H9 (cell line): ENCODE results near the gene CUEDC2. TPM values are rescaled to one million over a fixed set of nuclear protein-coding genes. Genes with fewer than 3 reads are reported as not detected.

Experiments
- DNase-seq: peaks from one replicate; pipeline ENCODE4 v3.0.0-alpha.2; 2017
- H2AFZ ChIP-seq: one replicate; pipeline ENCODE4 v1.6.1; 2013; ENCODE audit warnings: mild to moderate bottlenecking, low read length, control low read depth, moderate library complexity
- H2AK5ac ChIP-seq: 2 replicates; pipeline ENCODE4 v1.6.1; 2013; ENCODE audit warnings: low read length, control low read depth, mixed read lengths; ENCODE audit not compliant: insufficient read length
- H2BK120ac ChIP-seq: one replicate; pipeline ENCODE4 v1.6.1; 2013; ENCODE audit warnings: low read depth, mild to moderate bottlenecking, low read length, control low read depth, inconsistent platforms; ENCODE audit not compliant: poor library complexity, severe bottlenecking
- H2BK12ac ChIP-seq: 2 replicates; pipeline ENCODE4 v1.6.1; 2013; ENCODE audit warnings: low read length, control low read depth, mixed read lengths, low read depth; ENCODE audit not compliant: insufficient read length
- H2BK15ac ChIP-seq: 2 replicates; pipeline ENCODE4 v1.6.1; 2013; ENCODE audit warnings: low read depth, low read length, control low read depth
- H2BK20ac ChIP-seq: one replicate; pipeline ENCODE4 v1.6.1; 2013; ENCODE audit warnings: low read depth, mild to moderate bottlenecking, low read length, control low read depth, inconsistent platforms; ENCODE audit not compliant: poor library complexity, severe bottlenecking
- H2BK5ac ChIP-seq: 2 replicates; pipeline ENCODE4 v1.6.1; 2013; ENCODE audit warnings: low read length, control low read depth, mixed read lengths; ENCODE audit not compliant: insufficient read length
- H3K14ac ChIP-seq: 2 replicates; pipeline ENCODE4 v1.6.1; 2013; ENCODE audit warnings: low read length, control low read depth; ENCODE audit not compliant: insufficient read depth
- H3K18ac ChIP-seq: 2 replicates; pipeline ENCODE4 v1.6.1; 2013; ENCODE audit warnings: low read depth, mild to moderate bottlenecking, mixed read lengths, low read length, control low read depth; ENCODE audit not compliant: insufficient read length
- H3K23ac ChIP-seq: 2 replicates; pipeline ENCODE4 v1.6.1; 2013; ENCODE audit warnings: low read length, control low read depth, mixed read lengths, low read depth; ENCODE audit not compliant: insufficient read length
- H3K23me2 ChIP-seq: 2 replicates; pipeline ENCODE4 v1.6.1; 2013; ENCODE audit warnings: low read depth, mild to moderate bottlenecking, mixed read lengths, low read length, control low read depth; ENCODE audit not compliant: insufficient read length, poor library complexity, severe bottlenecking
- H3K27ac ChIP-seq: 2 replicates; pipeline ENCODE4 v1.5.1; 2013; ENCODE audit warnings: low read length, control low read depth, mixed read lengths, low read depth; ENCODE audit not compliant: insufficient read length
- H3K27me3 ChIP-seq: 2 replicates; pipeline ENCODE4 v1.6.1; 2013; ENCODE audit warnings: low read length, control low read depth, inconsistent platforms; ENCODE audit not compliant: insufficient read depth
- H3K4ac ChIP-seq: 2 replicates; pipeline ENCODE4 v1.6.1; 2013; ENCODE audit warnings: low read depth, mild to moderate bottlenecking, control low read depth, inconsistent platforms, low read length, moderate library complexity
- H3K4me1 ChIP-seq: 2 replicates; pipeline ENCODE4 v1.6.1; 2013; ENCODE audit warnings: low read length, control low read depth, inconsistent platforms; ENCODE audit not compliant: insufficient read depth
- H3K4me2 ChIP-seq: 2 replicates; pipeline ENCODE4 v1.6.1; 2013; ENCODE audit warnings: low read length, control low read depth, mixed read lengths; ENCODE audit not compliant: insufficient read length, insufficient read depth
- H3K56ac ChIP-seq: 2 replicates; pipeline ENCODE4 v1.6.1; 2013; ENCODE audit warnings: low read depth, mild to moderate bottlenecking, mixed read lengths, low read length, control low read depth; ENCODE audit not compliant: insufficient read length
- H3K79me1 ChIP-seq: 2 replicates; pipeline ENCODE4 v1.6.1; 2013; ENCODE audit warnings: low read depth, mild to moderate bottlenecking, moderate library complexity, low read length, control low read depth, inconsistent platforms; ENCODE audit not compliant: insufficient read depth, poor library complexity, severe bottlenecking
- H3K79me2 ChIP-seq: 2 replicates; pipeline ENCODE4 v1.6.1; 2013; ENCODE audit warnings: low read length, control low read depth, inconsistent platforms; ENCODE audit not compliant: insufficient read depth
- H3K9ac ChIP-seq: 2 replicates; pipeline ENCODE4 v1.6.1; 2013; ENCODE audit warnings: low read length, control low read depth, mixed read lengths; ENCODE audit not compliant: insufficient read length; ENCODE audit errors: extremely low read depth
- H3K9me3 ChIP-seq: one replicate; pipeline ENCODE4 v1.6.1; 2013; ENCODE audit warnings: low read depth, low read length, inconsistent platforms; ENCODE audit not compliant: control insufficient read depth
- H3T11ph ChIP-seq: one replicate; pipeline ENCODE4 v1.6.1; 2013; ENCODE audit warnings: mild to moderate bottlenecking, low read length, control low read depth, inconsistent platforms
- H4K20me1 ChIP-seq: one replicate; pipeline ENCODE4 v1.6.1; 2013; ENCODE audit not compliant: control insufficient read depth, insufficient read length, insufficient read depth
- H4K5ac ChIP-seq: 2 replicates; pipeline ENCODE4 v1.6.1; 2013; ENCODE audit warnings: low read depth, mild to moderate bottlenecking, mixed read lengths, low read length, control low read depth; ENCODE audit not compliant: insufficient read length
- H4K8ac ChIP-seq: replicated peaks from 2 replicates; pipeline ENCODE4 v1.6.1; 2013; ENCODE audit warnings: low read length, control low read depth, mixed read lengths, low read depth; ENCODE audit not compliant: insufficient read length
- H4K91ac ChIP-seq: 2 replicates; pipeline ENCODE4 v1.6.1; 2013; ENCODE audit warnings: low read depth, mild to moderate bottlenecking, moderate library complexity, mixed read lengths, low read length, control low read depth; ENCODE audit not compliant: insufficient read length
- H3K27ac Mint-ChIP-seq, 3 experiments: 2 replicates in 2 of 3; 3 replicates in 1 of 3; pipeline ENCODE4 v1.8.0; 2020 to 2021; ENCODE audit warnings: mixed read lengths in 3 of 3, mild to moderate bottlenecking in 1 of 3, moderate library complexity in 1 of 3
- H3K27me3 Mint-ChIP-seq: 2 replicates; pipeline ENCODE4 v1.8.0; 2021; ENCODE audit warnings: low read depth, mild to moderate bottlenecking, moderate library complexity, mixed read lengths
- H3K36me3 Mint-ChIP-seq, 3 experiments: 2 replicates in 2 of 3; 3 replicates in 1 of 3; pipeline ENCODE4 v1.8.0; 2020 to 2021; ENCODE audit warnings: low read depth in 3 of 3, mixed read lengths in 3 of 3; ENCODE audit not compliant: insufficient read depth in 1 of 3
- H3K4me1 Mint-ChIP-seq, 2 experiments: 2 replicates each; pipeline ENCODE4 v1.8.0; 2020; ENCODE audit warnings: mixed read lengths in 2 of 2
- H3K4me3 Mint-ChIP-seq, 2 experiments: 2 replicates in 1 of 2; 3 replicates in 1 of 2; pipeline ENCODE4 v1.8.0; 2020 to 2021; ENCODE audit warnings: mild to moderate bottlenecking in 2 of 2, mixed read lengths in 2 of 2, moderate library complexity in 1 of 2
- H3K9me3 Mint-ChIP-seq, 2 experiments: 2 replicates in 1 of 2; 3 replicates in 1 of 2; pipeline ENCODE4 v1.8.0; 2020; ENCODE audit warnings: mild to moderate bottlenecking in 2 of 2, mixed read lengths in 2 of 2, moderate library complexity in 1 of 2
- WGBS: extraction: QIAGEN DNeasy Blood & Tissue Kit; methylation state at CpG from one replicate; pipeline ENCODE4 v1.1.7; 2013; ENCODE audit warnings: missing lambda C conversion rate, low lambda C conversion rate, mixed read lengths; ENCODE audit not compliant: insufficient read length; ENCODE audit errors: extremely low coverage; 5-methylcytosine and 5-hydroxymethylcytosine counted together
- total RNA-seq: library from RNA; stranded (reverse); gene quantifications from 2 replicates; pipeline ENCODE4 v1.2.1, GENCODE V29; 2021
- TF ChIP-seq, protein P1 (sequence below): fragments of 200-600 bp; sonication (generic); conservative IDR thresholded peaks from 3 replicates; pipeline ENCODE4 v1.8.0; 2021; ENCODE audit warnings: antibody characterized with exemption, mild to moderate bottlenecking

CUEDC2 gene
- total RNA-seq, 1 experiment from 2014 or later = 41.2 TPM

- H3K36me3 Mint-ChIP-seq = peaks cover 4 to 8% (median 4%) of the 10 kb centered on the region in 3 experiments
- Histone ChIP-seq H3K4me1 (peaks cover 7% of the 10 kb centered on the region; the same call in 1 of the 2 replicates), H3K4me2 (peak overlapping the region; percentile 92), H3K23ac (no peak overlapping the region), H2BK5ac (no peak overlapping the region), H3K23me2 (peaks cover 11% of the 10 kb centered on the region), H3K27me3 (0 out of 2 replicates have a peak, but pooled peaks cover 2% of the 10 kb centered on the region), H3K14ac (no peak overlapping the region), H3K79me2 (peaks cover 3% of the 10 kb centered on the region; the same call in 1 of the 2 replicates), H4K91ac (no peak overlapping the region), H3K18ac (no peak overlapping the region), H3K9me3 (no peaks in the 10 kb centered on the region), H4K20me1 (no peaks in the 10 kb centered on the region), H2BK15ac (no peak overlapping the region), H3K27ac (no peak overlapping the region), H2AK5ac (no peak overlapping the region), H2BK20ac (no peak overlapping the region), H4K5ac (no peak overlapping the region), H2AFZ (no peak overlapping the region), H3K9ac (peak overlapping the region; percentile 78), H3K56ac (no peak overlapping the region), H3K4ac (no peak overlapping the region; the same call in 1 of the 2 replicates), H3T11ph (no peak overlapping the region), H2BK12ac (no peak overlapping the region), H2BK120ac (no peak overlapping the region), H4K8ac (no peak overlapping the region), H3K79me1 (peaks cover 3% of the 10 kb centered on the region)
- H3K27me3 Mint-ChIP-seq = peaks cover 3% of the 10 kb centered on the region; the same call in 1 of the 2 replicates
- no peaks in the 10 kb centered on the region; a peak in 2 of 5 replicates for H3K9me3 Mint-ChIP-seq
- H3K4me3 Mint-ChIP-seq = peak overlapping the region; percentile 84 to 97
- H3K4me1 Mint-ChIP-seq = peaks cover 33 to 43% of the 10 kb centered on the region in 2 experiments
- H3K27ac Mint-ChIP-seq = peak overlapping the region; percentile 78 to 96 (median 94)
- TF ChIP-seq, protein P1, sequence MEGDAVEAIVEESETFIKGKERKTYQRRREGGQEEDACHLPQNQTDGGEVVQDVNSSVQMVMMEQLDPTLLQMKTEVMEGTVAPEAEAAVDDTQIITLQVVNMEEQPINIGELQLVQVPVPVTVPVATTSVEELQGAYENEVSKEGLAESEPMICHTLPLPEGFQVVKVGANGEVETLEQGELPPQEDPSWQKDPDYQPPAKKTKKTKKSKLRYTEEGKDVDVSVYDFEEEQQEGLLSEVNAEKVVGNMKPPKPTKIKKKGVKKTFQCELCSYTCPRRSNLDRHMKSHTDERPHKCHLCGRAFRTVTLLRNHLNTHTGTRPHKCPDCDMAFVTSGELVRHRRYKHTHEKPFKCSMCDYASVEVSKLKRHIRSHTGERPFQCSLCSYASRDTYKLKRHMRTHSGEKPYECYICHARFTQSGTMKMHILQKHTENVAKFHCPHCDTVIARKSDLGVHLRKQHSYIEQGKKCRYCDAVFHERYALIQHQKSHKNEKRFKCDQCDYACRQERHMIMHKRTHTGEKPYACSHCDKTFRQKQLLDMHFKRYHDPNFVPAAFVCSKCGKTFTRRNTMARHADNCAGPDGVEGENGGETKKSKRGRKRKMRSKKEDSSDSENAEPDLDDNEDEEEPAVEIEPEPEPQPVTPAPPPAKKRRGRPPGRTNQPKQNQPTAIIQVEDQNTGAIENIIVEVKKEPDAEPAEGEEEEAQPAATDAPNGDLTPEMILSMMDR = no peak
- DNase-seq = no peak
- WGBS = no CpG with 5 or more reads among the region's 11 CpGs
Observed at GRCh38 chr10:102450124-102450373, 17.7 kb upstream of the CUEDC2 start.
